Activated CD4-positive, alpha-beta T cell treated with anti-CD3 and anti-CD28 coated beads, Interleukin-2, amount 10 ng/mL, durations not matched to agents 24 days and 14 days (primary cell): ENCODE data around the gene EGFLAM. TPM values are rescaled to one million over a fixed set of nuclear protein-coding genes. Genes with fewer than 3 reads are reported as not detected.
"Not testable (repeated sequence)": the region's sequence is repeated elsewhere in the genome, so short reads cannot be mapped to it uniquely, and the experiment has no call there.

ENCODE experiments used
- DNase-seq: peaks from one replicate; pipeline ENCODE4 v3.0.0; 2022
- H3K27ac Mint-ChIP-seq: one replicate; pipeline ENCODE4 v1.8.0; 2022; ENCODE audit warnings: mild to moderate bottlenecking, mixed read lengths
- H3K27me3 Mint-ChIP-seq: one replicate; pipeline ENCODE4 v1.8.0; 2022; ENCODE audit warnings: mixed read lengths
- H3K36me3 Mint-ChIP-seq: one replicate; pipeline ENCODE4 v1.8.0; 2022; ENCODE audit warnings: low read depth, mild to moderate bottlenecking, mixed read lengths
- H3K4me1 Mint-ChIP-seq: one replicate; pipeline ENCODE4 v1.8.0; 2021; ENCODE audit warnings: mixed read lengths
- H3K4me3 Mint-ChIP-seq: one replicate; pipeline ENCODE4 v1.8.0; 2022; ENCODE audit warnings: mild to moderate bottlenecking, moderate library complexity, mixed read lengths
- H3K9me3 Mint-ChIP-seq: one replicate; pipeline ENCODE4 v1.8.0; 2021; ENCODE audit warnings: mixed read lengths
- intact Hi-C: fragments of 100-400 bp; cut with micrococcal nuclease; formaldehyde crosslinking; loops from one replicate; pipeline ENCODE4 v1.15.1; 2023
- total RNA-seq: library from RNA; stranded (reverse); gene quantifications from 2 replicates; pipeline ENCODE4 v1.2.3, GENCODE V29; 2022

Gene EGFLAM
- total RNA-seq, 1 donor from 2014 or later: not detected

DNA sequence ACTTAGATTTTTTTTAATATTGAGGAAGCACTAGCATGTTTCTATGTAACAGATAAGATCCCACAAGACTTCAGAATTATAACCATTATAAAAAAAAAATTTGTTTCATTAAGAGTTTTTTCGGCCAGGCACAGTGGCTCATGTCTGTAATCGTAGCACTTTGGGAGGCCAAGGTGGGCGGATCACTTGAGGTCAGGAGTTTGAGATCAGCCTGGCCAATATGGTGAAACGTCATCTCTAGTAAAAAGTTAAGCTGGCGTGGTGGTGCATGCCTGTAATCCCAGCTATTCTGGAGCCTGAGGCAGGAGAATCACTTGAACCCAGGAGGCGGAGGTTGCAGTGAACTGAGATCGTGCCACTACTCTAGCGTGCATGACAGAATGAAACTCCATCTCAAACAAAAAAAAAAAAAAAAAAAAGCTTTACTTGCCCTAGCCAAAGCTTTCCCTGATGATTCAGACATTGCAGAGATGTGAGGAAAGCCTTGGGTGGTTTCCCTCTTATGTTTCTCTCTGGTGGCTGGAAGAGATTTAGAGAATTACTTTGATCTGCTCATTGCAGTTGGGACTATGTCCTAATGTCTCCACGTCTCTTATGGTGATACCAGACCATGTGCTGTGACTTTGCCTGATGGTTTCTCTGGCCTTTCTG lies 65.4 kb downstream of the EGFLAM start:
- H3K27me3 Mint-ChIP-seq: no peaks in the 10 kb centered on the region
- H3K27ac Mint-ChIP-seq: no peak overlapping the region
- intact Hi-C loops: no loop called here
- DNase-seq: no peak
- H3K4me3 Mint-ChIP-seq: no peak overlapping the region
- H3K4me1 Mint-ChIP-seq: no peaks in the 10 kb centered on the region
- H3K36me3 Mint-ChIP-seq: no peaks in the 10 kb centered on the region
- no peaks in the 10 kb centered on the region for H3K9me3 Mint-ChIP-seq

DNA sequence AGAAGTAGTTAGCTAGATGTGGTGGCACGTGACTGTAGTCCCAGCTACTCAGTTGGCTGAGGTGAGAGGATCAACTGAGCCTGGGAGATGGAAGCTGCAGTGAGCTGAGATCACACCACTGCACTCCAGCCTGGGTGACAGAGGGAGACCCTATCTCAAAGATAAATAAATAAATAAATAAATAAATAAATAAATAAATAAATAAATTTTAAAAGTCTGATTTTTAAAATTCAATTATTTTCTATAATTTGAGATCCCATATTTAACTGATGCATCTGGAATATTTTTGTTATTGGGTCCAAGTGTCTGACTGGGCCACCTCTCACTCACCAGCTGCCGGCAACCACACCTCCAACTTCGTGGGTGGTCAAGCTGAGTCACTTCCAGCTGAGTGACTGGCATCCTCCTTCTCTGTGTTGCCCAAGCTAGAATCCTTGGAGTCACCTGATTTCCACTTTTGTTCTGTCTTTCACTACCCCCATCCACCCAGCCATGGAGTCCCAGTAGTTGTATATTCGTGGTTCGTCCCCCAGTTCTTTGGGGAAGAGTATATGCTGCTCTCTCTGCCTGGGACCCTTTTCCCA lies 70.9 kb downstream of the EGFLAM start:
- no peaks in the 10 kb centered on the region for H3K4me1 Mint-ChIP-seq
- no peaks in the 10 kb centered on the region for H3K36me3 Mint-ChIP-seq
- no peaks in the 10 kb centered on the region for H3K9me3 Mint-ChIP-seq
- no peak for DNase-seq
- no peak overlapping the region for H3K4me3 Mint-ChIP-seq
- intact Hi-C loops: no loop called here
- no peaks in the 10 kb centered on the region for H3K27me3 Mint-ChIP-seq
- no peak overlapping the region for H3K27ac Mint-ChIP-seq

DNA sequence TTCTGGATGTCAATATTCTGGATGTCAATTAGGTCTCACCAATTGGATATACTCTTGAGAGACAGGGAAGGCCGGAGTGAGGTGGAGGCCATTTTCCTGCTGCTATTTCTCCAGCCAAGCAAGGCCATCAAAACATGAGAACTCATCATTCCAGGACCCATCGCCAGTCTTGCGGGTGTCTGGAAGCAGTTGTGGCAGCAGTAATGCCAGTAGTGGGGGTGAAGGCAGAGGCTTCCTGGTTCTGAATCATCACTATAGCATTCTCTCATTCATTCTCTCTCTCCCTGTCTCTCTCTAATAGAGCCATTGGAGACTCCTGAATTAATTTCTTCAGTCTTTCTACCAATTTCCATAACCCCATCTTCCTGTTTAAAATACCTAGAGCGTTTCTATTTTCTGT lies 71.8 kb downstream of the EGFLAM start:
- H3K4me1 Mint-ChIP-seq: no peaks in the 10 kb centered on the region

DNA sequence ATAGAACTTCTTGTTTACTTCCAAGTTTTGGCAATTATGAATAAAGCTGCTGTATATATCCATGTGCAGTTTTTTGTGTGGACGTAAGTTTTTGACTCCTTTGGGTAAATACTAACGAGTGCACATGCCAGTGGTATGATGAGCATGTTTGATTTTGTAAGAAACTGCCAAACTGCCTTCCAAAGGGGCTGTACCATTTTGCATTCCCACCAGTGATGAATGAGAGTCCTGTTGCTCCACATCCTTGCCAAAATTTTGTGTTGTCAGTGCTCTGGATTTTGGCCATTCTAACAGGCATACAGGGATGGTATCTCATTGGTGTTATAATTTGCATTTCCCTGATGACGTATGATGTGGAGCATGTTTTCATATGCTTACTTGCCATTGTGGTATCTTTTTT lies 73.5 kb downstream of the EGFLAM start:
- H3K4me3 Mint-ChIP-seq: no peak overlapping the region
- no peaks in the 10 kb centered on the region for H3K4me1 Mint-ChIP-seq
- no peak overlapping the region for H3K27ac Mint-ChIP-seq
- H3K27me3 Mint-ChIP-seq: no peaks in the 10 kb centered on the region
- DNase-seq: no peak
- H3K9me3 Mint-ChIP-seq: no peaks in the 10 kb centered on the region
- intact Hi-C loops: no loop called here
- no peaks in the 10 kb centered on the region for H3K36me3 Mint-ChIP-seq

More for the DNA sequence above, 71.8 kb downstream of the EGFLAM start:
- intact Hi-C loops: no loop called here
- no peak for DNase-seq
- H3K9me3 Mint-ChIP-seq: no peaks in the 10 kb centered on the region
- H3K4me3 Mint-ChIP-seq: no peak overlapping the region
- H3K27ac Mint-ChIP-seq: no peak overlapping the region
- H3K36me3 Mint-ChIP-seq: no peaks in the 10 kb centered on the region
- H3K27me3 Mint-ChIP-seq: no peaks in the 10 kb centered on the region

DNA sequence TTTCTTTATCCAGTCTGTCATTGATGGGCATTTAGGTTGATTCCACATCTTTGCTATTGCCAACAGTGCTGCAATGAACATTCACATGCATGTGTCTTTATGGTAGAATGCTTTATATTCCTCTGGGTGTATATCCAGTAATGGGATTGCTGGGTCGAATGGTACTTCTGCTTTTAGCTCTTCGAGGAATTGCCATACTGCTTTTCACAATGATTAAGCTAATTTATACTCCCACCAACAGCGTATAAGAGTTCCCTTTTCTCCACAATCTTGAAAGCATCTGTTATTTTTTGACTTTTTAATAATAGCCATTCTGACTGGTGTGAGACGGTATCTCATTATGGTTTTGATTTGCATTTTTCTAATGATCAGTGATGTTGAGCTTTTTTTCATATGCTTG lies 74.8 kb downstream of the EGFLAM start:
- intact Hi-C loops, H3K27me3 Mint-ChIP-seq, H3K4me1 Mint-ChIP-seq, H3K9me3 Mint-ChIP-seq, H3K36me3 Mint-ChIP-seq, H3K4me3 Mint-ChIP-seq, DNase-seq, H3K27ac Mint-ChIP-seq: not testable (repeated sequence)

DNA sequence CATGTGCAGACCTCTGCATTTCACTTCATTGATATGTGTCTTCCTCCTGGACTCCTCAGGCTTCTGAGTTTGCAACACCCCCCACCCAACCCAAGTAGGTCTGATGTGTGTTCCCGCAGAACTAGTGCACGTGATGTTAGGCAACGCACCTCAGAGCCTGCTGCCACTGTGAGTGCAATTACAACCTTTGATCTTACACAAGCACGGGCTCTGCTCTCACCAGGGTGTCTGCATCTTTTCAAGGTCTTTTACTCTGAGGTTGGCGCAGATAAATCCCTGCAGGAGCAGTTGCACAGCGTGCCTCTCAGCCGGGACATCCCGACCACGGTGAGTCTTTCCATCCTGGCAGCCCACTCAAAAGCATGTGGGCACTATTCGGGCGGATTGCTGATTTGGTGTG lies 80.1 kb downstream of the EGFLAM start:
- intact Hi-C loops: no loop called here

DNA sequence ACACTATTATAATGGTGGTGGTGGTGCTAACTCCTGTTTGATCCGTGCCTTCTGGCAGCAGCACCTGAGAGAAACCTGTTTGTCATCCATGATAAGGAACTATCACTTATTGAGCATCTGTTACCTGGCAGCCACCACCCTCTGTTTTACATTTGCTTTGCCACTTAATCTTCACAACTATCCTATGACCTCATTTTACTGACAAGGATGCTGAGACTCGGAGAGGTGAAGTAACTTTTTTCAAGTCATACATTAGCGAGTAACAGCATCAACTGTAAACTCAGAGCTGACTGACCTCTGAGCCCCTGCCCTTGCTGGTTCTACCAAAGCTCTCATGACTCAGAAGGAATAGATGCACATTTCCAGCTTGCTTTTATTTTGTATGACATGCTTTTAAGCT lies 81.1 kb downstream of the EGFLAM start:
- Mint-ChIP-seq H3K27me3 (peaks cover 3% of the 10 kb centered on the region), H3K27ac (no peak overlapping the region), H3K4me1 (no peaks in the 10 kb centered on the region), H3K36me3 (no peaks in the 10 kb centered on the region), H3K4me3 (no peak overlapping the region), H3K9me3 (no peaks in the 10 kb centered on the region)
- no peak for DNase-seq
- intact Hi-C loops: no loop called here

More for the DNA sequence above, 80.1 kb downstream of the EGFLAM start:
- peaks cover 3% of the 10 kb centered on the region for H3K27me3 Mint-ChIP-seq
- H3K4me1 Mint-ChIP-seq: no peaks in the 10 kb centered on the region
- DNase-seq: no peak
- no peaks in the 10 kb centered on the region for H3K36me3 Mint-ChIP-seq
- H3K4me3 Mint-ChIP-seq: no peak overlapping the region
- H3K27ac Mint-ChIP-seq: no peak overlapping the region
- no peaks in the 10 kb centered on the region for H3K9me3 Mint-ChIP-seq

DNA sequence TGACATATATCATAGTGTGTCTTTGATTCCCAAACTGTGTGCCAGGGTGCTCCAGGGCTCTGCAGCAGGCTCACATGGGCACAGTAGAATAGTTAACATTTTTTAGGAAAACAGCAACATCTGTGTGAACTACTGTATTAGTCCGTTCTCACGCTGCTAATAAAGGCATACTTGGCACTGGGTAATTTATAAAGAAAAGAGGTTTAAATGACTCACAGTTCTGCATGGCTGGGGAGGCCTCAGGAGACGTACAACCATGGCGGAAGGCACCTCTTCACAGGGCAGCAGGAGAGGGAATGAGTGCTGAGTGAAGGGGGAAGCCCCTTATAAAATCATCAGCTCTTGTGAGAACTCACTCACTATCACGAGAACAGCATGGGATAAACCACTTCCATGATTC lies 82.7 kb downstream of the EGFLAM start:
- intact Hi-C loops: no loop called here
- H3K27me3 Mint-ChIP-seq: peaks cover 3% of the 10 kb centered on the region
- no peak for DNase-seq
- no peak overlapping the region for H3K27ac Mint-ChIP-seq
- H3K36me3 Mint-ChIP-seq: no peaks in the 10 kb centered on the region
- H3K4me1 Mint-ChIP-seq: no peaks in the 10 kb centered on the region
- H3K4me3 Mint-ChIP-seq: no peak overlapping the region
- H3K9me3 Mint-ChIP-seq: no peaks in the 10 kb centered on the region

DNA sequence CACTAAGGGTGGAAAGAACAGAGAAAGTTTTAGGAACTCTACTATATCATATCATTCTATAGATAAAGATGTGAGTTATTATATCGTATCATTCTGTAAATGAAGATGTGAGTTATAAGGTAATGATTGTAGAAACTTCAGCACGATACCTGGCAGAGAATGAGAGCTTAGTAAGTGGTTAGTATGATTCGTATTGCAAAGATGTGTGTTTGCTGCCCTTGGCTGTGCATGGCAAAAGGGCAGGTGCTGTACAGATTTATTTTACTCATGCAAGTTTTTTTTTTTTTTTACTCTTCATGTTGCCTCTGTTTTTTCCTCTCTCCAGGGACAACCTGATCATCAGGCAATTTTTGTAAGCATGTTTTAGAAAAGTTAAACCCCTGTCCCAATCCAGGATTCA lies 83.3 kb downstream of the EGFLAM start:
- no peak overlapping the region for H3K27ac Mint-ChIP-seq
- H3K4me1 Mint-ChIP-seq: no peaks in the 10 kb centered on the region
- peaks cover 3% of the 10 kb centered on the region for H3K27me3 Mint-ChIP-seq
- H3K9me3 Mint-ChIP-seq: no peaks in the 10 kb centered on the region
- intact Hi-C loops: no loop called here
- no peaks in the 10 kb centered on the region for H3K36me3 Mint-ChIP-seq
- H3K4me3 Mint-ChIP-seq: no peak overlapping the region
- DNase-seq: no peak

DNA sequence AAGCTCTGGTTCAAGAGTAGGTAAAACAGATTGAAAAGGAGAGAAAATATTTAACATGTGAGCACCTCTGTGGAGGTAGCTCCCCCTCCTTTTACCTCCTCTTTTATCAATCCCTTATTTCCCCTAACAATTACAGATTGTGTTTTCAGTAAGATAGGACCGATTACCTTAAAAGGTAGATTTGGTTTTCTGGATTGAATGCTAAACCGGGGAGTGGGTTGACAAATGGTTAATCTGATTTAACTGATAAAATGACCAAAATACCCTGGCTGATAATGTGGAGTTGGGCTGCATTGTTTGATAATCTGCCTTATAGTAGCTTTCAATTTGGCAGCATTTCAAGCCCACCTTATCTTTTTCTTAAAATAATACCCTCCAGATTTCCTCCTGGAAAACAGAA lies 83.9 kb downstream of the EGFLAM start:
- Mint-ChIP-seq H3K4me3 (no peak overlapping the region), H3K36me3 (no peaks in the 10 kb centered on the region), H3K4me1 (no peaks in the 10 kb centered on the region), H3K27ac (no peak overlapping the region), H3K27me3 (peaks cover 3% of the 10 kb centered on the region), H3K9me3 (no peaks in the 10 kb centered on the region)
- intact Hi-C loops: no loop called here
- no peak for DNase-seq

DNA sequence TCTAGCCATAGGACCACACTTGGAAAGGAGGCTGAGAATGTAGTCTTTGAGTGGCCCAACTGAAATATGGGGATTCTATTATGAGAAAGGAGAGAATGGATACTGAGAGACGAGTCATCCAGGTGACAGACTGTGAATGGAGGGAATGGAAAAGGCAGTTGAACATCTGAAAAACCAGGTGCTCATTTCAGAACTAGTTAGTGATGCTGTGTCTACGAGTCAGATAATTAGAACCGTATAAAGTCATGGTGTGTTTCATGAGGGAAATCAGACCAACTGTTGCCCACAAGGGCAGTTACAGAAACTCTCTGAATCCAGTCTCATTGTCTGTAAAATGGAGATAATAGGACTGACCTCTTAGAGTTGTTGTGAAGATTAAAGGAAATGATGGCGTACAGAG lies 86.5 kb downstream of the EGFLAM start:
- H3K27ac Mint-ChIP-seq: no peak overlapping the region
- DNase-seq: no peak
- peaks cover 3% of the 10 kb centered on the region for H3K27me3 Mint-ChIP-seq
- no peak overlapping the region for H3K4me3 Mint-ChIP-seq
- intact Hi-C loops: no loop called here
- H3K4me1 Mint-ChIP-seq: no peaks in the 10 kb centered on the region
- H3K36me3 Mint-ChIP-seq: no peaks in the 10 kb centered on the region
- no peaks in the 10 kb centered on the region for H3K9me3 Mint-ChIP-seq

DNA sequence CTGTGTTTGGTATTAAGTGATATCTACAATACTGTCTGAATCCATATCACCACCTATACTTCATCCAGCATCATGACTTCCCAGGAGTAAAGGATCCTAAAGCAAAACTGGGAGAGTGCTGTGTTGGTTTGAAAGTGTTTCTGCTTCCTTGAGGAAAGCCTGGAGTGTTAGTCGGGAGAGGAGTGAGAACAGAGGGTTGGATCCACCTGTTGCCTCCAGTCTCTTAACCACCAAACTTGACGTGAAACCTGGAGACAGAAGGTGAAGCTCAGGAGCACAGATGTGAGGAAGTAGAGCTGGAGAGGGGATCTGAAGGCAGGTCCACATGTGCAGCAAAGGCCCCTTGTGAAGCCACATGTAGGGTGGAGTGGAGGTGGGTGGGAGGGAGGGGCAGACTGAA lies 88.2 kb downstream of the EGFLAM start:
- no peak for DNase-seq
- H3K9me3 Mint-ChIP-seq: no peaks in the 10 kb centered on the region
- H3K27ac Mint-ChIP-seq: no peak overlapping the region
- H3K36me3 Mint-ChIP-seq: no peaks in the 10 kb centered on the region
- H3K4me1 Mint-ChIP-seq: no peaks in the 10 kb centered on the region
- intact Hi-C loops: no loop called here
- H3K4me3 Mint-ChIP-seq: no peak overlapping the region
- H3K27me3 Mint-ChIP-seq: peaks cover 3% of the 10 kb centered on the region

DNA sequence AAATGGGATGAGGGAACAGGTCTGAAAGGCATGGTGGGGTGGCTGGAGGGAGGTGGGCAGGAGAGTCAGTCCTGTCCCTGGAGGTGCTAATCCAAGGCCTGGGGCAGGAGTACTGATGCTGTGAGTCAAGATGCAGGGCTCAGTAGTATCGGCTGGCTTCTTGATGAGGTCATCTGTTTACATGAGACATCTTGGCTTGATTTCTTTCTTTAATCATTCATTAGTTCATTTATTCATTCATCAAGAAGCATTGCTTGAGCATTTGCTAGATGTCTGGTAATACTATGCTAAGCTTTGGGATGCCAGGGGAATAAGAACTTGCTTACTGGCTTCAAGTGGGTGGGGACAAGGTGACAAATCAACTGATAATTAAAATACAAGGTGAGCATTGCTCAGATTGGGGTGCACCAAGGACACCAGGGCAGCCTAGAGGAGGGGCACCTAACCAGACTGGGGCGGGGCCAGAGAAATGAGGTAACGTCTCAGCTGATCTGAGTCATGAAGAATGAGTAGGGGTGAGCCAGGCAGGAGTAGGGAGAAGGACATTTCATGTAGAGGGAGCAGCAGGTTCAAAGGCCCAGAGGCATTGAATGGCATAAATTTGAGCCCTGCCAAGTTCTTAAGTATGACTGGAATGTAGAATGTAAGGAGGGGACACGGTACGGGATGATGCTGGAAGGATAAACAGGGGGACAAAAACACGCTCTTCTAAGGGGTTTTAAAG lies 88.8 kb downstream of the EGFLAM start:
- Mint-ChIP-seq H3K27me3 (no peaks in the 10 kb centered on the region), H3K4me1 (no peaks in the 10 kb centered on the region), H3K9me3 (no peaks in the 10 kb centered on the region), H3K4me3 (no peak overlapping the region), H3K27ac (no peak overlapping the region), H3K36me3 (no peaks in the 10 kb centered on the region)
- no peak for DNase-seq
- intact Hi-C loops: no loop called here

DNA sequence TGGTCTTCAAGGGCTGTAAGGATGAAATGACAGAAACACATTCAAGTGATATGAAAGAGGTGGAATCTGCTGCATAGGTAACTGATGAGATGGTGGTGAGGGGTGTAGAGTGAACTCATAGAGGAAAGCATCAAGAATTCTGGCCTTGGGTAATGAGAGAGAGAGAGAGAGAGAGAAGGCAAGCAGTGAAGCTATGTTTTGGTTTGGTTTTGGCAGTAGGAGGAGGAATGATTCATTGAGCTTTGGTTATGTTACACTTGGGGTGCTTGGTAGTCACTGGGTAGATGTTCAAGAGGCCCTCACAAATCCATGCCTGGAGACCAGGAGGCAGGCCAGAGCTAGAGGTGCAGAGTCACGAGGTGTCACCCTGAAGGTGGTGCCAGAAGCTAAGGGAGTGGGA lies 89.5 kb downstream of the EGFLAM start:
- Mint-ChIP-seq H3K27ac (no peak overlapping the region), H3K4me1 (no peaks in the 10 kb centered on the region), H3K4me3 (no peak overlapping the region), H3K36me3 (no peaks in the 10 kb centered on the region), H3K9me3 (no peaks in the 10 kb centered on the region), H3K27me3 (no peaks in the 10 kb centered on the region)
- intact Hi-C loops: no loop called here
- DNase-seq: no peak
